IPS DF 6.9 (cell line): ENCODE measurements around the gene SLTM.
"Not testable (repeated sequence)": the region's sequence is repeated elsewhere in the genome, so short reads cannot be mapped to it uniquely, and the experiment has no call there.

Source experiments
- DNase-seq: peaks from one replicate; pipeline ENCODE4 v3.0.0-alpha.2; 2013; ENCODE audit warnings: low read depth, low spot score
- H3K27ac ChIP-seq: one replicate; pipeline ENCODE4 v1.5.1; 2013; ENCODE audit warnings: low read length, control low read depth
- H3K27me3 ChIP-seq: 2 replicates; pipeline ENCODE4 v1.6.1; 2013; ENCODE audit warnings: mild to moderate bottlenecking, low read length; ENCODE audit not compliant: control insufficient read depth, insufficient read depth
- H3K36me3 ChIP-seq: 2 replicates; pipeline ENCODE4 v1.6.1; 2013; ENCODE audit warnings: low read length; ENCODE audit not compliant: control insufficient read depth, insufficient read depth
- H3K4me1 ChIP-seq: 2 replicates; pipeline ENCODE4 v1.6.1; 2013; ENCODE audit warnings: low read length; ENCODE audit not compliant: control insufficient read depth, insufficient read depth
- H3K4me3 ChIP-seq: 2 replicates; pipeline ENCODE4 v1.5.1; 2013; ENCODE audit warnings: mild to moderate bottlenecking, low read length
- H3K9me3 ChIP-seq: 2 replicates; pipeline ENCODE4 v1.6.1; 2013; ENCODE audit warnings: low read length, inconsistent platforms; ENCODE audit not compliant: control insufficient read depth, insufficient read depth
- WGBS: extraction: QIAGEN DNeasy Blood & Tissue Kit; methylation state at CpG from one replicate; pipeline ENCODE4 v1.1.7; 2013; ENCODE audit warnings: mixed read lengths, missing lambda C conversion rate; ENCODE audit not compliant: insufficient read length, insufficient coverage; 5-methylcytosine and 5-hydroxymethylcytosine counted together

The SLTM gene

GRCh38 chr15:58856086-58856485, 77.4 kb downstream of the SLTM start:
- DNase-seq: no peak
- Histone ChIP-seq H3K27ac (no peak overlapping the region), H3K27me3 (no peaks in the 10 kb centered on the region), H3K36me3 (no peaks in the 10 kb centered on the region), H3K4me1 (no peaks in the 10 kb centered on the region), H3K9me3 (no peaks in the 10 kb centered on the region), H3K4me3 (no peak overlapping the region)

- no CpG with 5 or more reads among the region's 4 CpGs for WGBS
- H3K27ac ChIP-seq: no peak overlapping the region
- no peaks in the 10 kb centered on the region for H3K9me3 ChIP-seq
- no peak for DNase-seq
- no peaks in the 10 kb centered on the region for H3K36me3 ChIP-seq
- H3K4me1 ChIP-seq: no peaks in the 10 kb centered on the region
- no peaks in the 10 kb centered on the region for H3K27me3 ChIP-seq
- no peak overlapping the region for H3K4me3 ChIP-seq
Observed at GRCh38 chr15:58854593-58854992, 78.9 kb downstream of the SLTM start.

GRCh38 chr15:58852347-58852746, 81.1 kb downstream of the SLTM start:
- no peaks in the 10 kb centered on the region for H3K27me3 ChIP-seq
- no peak overlapping the region for H3K4me3 ChIP-seq
- WGBS: no CpG with 5 or more reads among the region's 5 CpGs
- H3K4me1 ChIP-seq: no peaks in the 10 kb centered on the region
- no peak for DNase-seq
- H3K9me3 ChIP-seq: no peaks in the 10 kb centered on the region
- H3K36me3 ChIP-seq: no peaks in the 10 kb centered on the region
- H3K27ac ChIP-seq: no peak overlapping the region

- not testable (repeated sequence) for H3K27me3 ChIP-seq, DNase-seq, H3K4me1 ChIP-seq, H3K36me3 ChIP-seq, H3K4me3 ChIP-seq, H3K9me3 ChIP-seq, H3K27ac ChIP-seq
- no CpG with 5 or more reads among the region's 3 CpGs for WGBS
Observed at GRCh38 chr15:58851205-58851604, 82.3 kb downstream of the SLTM start.

- Histone ChIP-seq H3K9me3 (no peaks in the 10 kb centered on the region), H3K27me3 (no peaks in the 10 kb centered on the region), H3K27ac (no peak overlapping the region), H3K4me3 (no peak overlapping the region), H3K36me3 (no peaks in the 10 kb centered on the region), H3K4me1 (no peaks in the 10 kb centered on the region)
- no CpG with 5 or more reads among the region's 4 CpGs for WGBS
- no peak for DNase-seq
Observed at GRCh38 chr15:58842713-58843396, 90.6 kb downstream of the SLTM start.

- Histone ChIP-seq H3K27ac (no peak overlapping the region), H3K27me3 (no peaks in the 10 kb centered on the region), H3K36me3 (no peaks in the 10 kb centered on the region), H3K9me3 (no peaks in the 10 kb centered on the region), H3K4me1 (peaks cover 1% of the 10 kb centered on the region; the same call in 1 of the 2 replicates), H3K4me3 (no peak overlapping the region)
- WGBS: no CpG with 5 or more reads among the region's 8 CpGs
- no peak for DNase-seq
Observed at GRCh38 chr15:58840048-58840447, 93.4 kb downstream of the SLTM start.

- H3K27me3 ChIP-seq: no peaks in the 10 kb centered on the region
- DNase-seq: no peak
- no peaks in the 10 kb centered on the region for H3K9me3 ChIP-seq
- H3K4me3 ChIP-seq: no peak overlapping the region
- no CpG with 5 or more reads among the region's 1 CpG for WGBS
- H3K4me1 ChIP-seq: peaks cover 1% of the 10 kb centered on the region; the same call in 1 of the 2 replicates
- H3K36me3 ChIP-seq: no peaks in the 10 kb centered on the region
- no peak overlapping the region for H3K27ac ChIP-seq
Observed at GRCh38 chr15:58839485-58839884, 94.0 kb downstream of the SLTM start.

- H3K9me3 ChIP-seq, DNase-seq, H3K4me3 ChIP-seq, H3K27ac ChIP-seq, H3K27me3 ChIP-seq, H3K4me1 ChIP-seq, H3K36me3 ChIP-seq: not testable (repeated sequence)
- WGBS: no CpG with 5 or more reads among the region's 9 CpGs
Observed at GRCh38 chr15:58833681-58834426, 99.6 kb downstream of the SLTM start.

GRCh38 chr15:58830556-58830955, 102.9 kb downstream of the SLTM start:
- Histone ChIP-seq H3K4me1 (peaks cover 1% of the 10 kb centered on the region; the same call in 1 of the 2 replicates), H3K4me3 (no peak overlapping the region), H3K27ac (no peak overlapping the region), H3K9me3 (no peaks in the 10 kb centered on the region), H3K36me3 (no peaks in the 10 kb centered on the region), H3K27me3 (no peaks in the 10 kb centered on the region)
- no CpG with 5 or more reads among the region's 2 CpGs for WGBS
- no peak for DNase-seq
